Stimulated activated memory B cell treated with anti-CD40 and anti-IgM and Interleukin-4, amounts not matched to agents 10 μg/mL and 1 μg/mL and 100 μg/mL, for 72 hours (primary cell): ENCODE results near the gene SEC24C.
A peak's percentile ranks its signal among the peaks of the same experiment; 100 is the strongest.
"Not testable (repeated sequence)": the region's sequence is repeated elsewhere in the genome, so short reads cannot be mapped to it uniquely, and the experiment has no call there.

ENCODE experiments used
- ATAC-seq: fragments of 150-1000 bp; cut with Tn5 transposase; 2 replicates; pipeline ENCODE4 v1.10.0; 2021
- H3K27ac Mint-ChIP-seq: one replicate; pipeline ENCODE4 v1.8.0; 2022; ENCODE audit warnings: mild to moderate bottlenecking, mixed read lengths
- H3K27me3 Mint-ChIP-seq: one replicate; pipeline ENCODE4 v1.8.0; 2022; ENCODE audit warnings: mixed read lengths
- H3K36me3 Mint-ChIP-seq: one replicate; pipeline ENCODE4 v1.8.0; 2022; ENCODE audit warnings: mixed read lengths
- H3K4me1 Mint-ChIP-seq: one replicate; pipeline ENCODE4 v1.8.0; 2022; ENCODE audit warnings: mixed read lengths
- H3K4me3 Mint-ChIP-seq: one replicate; pipeline ENCODE4 v1.8.0; 2022; ENCODE audit warnings: mild to moderate bottlenecking, moderate library complexity, mixed read lengths
- H3K9me3 Mint-ChIP-seq: one replicate; pipeline ENCODE4 v1.8.0; 2022; ENCODE audit warnings: mixed read lengths

The SEC24C gene

GRCh38 chr10:73779018-73779417, 34.8 kb downstream of the SEC24C start:
- Mint-ChIP-seq H3K4me3 (no peak overlapping the region), H3K27ac (no peak overlapping the region), H3K27me3 (no peaks in the 10 kb centered on the region), H3K9me3 (no peaks in the 10 kb centered on the region), H3K36me3 (peaks cover 26% of the 10 kb centered on the region), H3K4me1 (peaks cover 52% of the 10 kb centered on the region)
- no peak for ATAC-seq

GRCh38 chr10:73779539-73780197, 35.5 kb downstream of the SEC24C start:
- Mint-ChIP-seq H3K4me1 (peaks cover 45% of the 10 kb centered on the region), H3K4me3 (peak overlapping the region; percentile 32), H3K27ac (peak overlapping the region; percentile 92), H3K27me3 (no peaks in the 10 kb centered on the region), H3K36me3 (peaks cover 19% of the 10 kb centered on the region), H3K9me3 (no peaks in the 10 kb centered on the region)
- no peak for ATAC-seq

DNA sequence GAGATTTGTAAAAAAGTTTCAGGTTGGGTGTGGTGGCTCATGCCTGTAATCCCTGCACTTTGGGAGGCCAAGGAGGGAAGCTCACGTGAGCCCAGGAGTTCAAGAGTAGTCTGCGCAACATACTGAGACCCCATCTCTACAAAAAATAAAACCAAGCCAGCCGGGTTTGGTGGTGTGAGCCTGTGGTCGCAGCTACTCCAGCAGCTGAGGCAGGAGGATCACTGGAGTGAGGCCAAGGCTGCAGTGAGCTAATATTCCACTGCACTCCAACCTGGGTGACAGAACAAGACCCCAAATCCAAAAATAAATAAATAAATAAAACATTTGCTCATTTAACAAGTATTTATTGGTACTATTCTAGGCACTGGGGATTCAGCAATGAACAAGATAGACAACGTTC, 36.1 kb downstream of the SEC24C start:
- Mint-ChIP-seq H3K27ac (peak overlapping the region; percentile 92), H3K4me3 (peak overlapping the region; percentile 95), H3K9me3 (no peaks in the 10 kb centered on the region), H3K36me3 (peaks cover 16% of the 10 kb centered on the region), H3K4me1 (peaks cover 44% of the 10 kb centered on the region), H3K27me3 (no peaks in the 10 kb centered on the region)
- no peak for ATAC-seq

DNA sequence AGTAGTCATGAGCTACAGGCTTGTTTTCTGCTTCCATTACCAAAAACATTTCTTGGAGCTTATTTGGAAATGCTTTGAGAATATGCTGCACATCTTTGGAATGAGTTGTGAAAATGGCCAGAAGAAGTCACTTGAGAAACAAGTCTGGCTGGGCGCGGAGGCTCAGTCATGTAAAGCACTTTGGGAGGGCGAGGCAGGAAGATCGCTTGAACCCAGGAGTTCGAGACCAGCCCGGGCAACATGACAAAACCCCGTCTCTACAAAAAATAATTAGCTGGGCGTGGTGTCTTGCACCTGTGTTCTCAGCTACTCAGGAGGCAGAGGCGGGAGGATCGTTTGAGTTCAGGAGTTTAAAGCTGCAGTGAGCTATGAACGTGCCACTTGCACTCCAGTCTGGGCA, 36.8 kb downstream of the SEC24C start:
- no peak for ATAC-seq
- no peaks in the 10 kb centered on the region for H3K27me3 Mint-ChIP-seq
- H3K4me1 Mint-ChIP-seq, result peaks cover 43% of the 10 kb centered on the region
- H3K27ac Mint-ChIP-seq, result peak overlapping the region; percentile 92
- peak overlapping the region; percentile 95 for H3K4me3 Mint-ChIP-seq
- H3K9me3 Mint-ChIP-seq, result no peaks in the 10 kb centered on the region
- H3K36me3 Mint-ChIP-seq, result peaks cover 13% of the 10 kb centered on the region

DNA sequence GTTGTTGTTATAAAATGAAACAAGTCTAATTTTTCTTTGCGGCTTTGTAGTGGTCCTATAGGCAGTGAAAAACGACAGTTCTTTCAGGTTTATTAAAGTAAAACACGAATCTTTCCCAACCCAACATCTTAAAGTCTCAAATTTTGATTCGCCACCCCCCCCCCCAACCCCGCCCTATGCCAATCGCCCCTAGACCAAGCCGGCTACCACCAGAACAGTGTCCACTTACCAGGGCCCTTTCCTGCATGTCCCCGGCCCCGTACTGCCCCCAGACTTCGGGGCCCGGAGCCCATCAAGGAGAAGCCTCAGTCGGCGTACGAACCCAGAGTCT, 37.3 kb downstream of the SEC24C start:
- H3K4me3 Mint-ChIP-seq, result peak overlapping the region; percentile 95
- no peaks in the 10 kb centered on the region for H3K27me3 Mint-ChIP-seq
- H3K36me3 Mint-ChIP-seq, result peaks cover 13% of the 10 kb centered on the region
- ATAC-seq, result peak; percentile 2
- peak overlapping the region; percentile 92 for H3K27ac Mint-ChIP-seq
- H3K4me1 Mint-ChIP-seq, result peaks cover 48% of the 10 kb centered on the region
- H3K9me3 Mint-ChIP-seq, result no peaks in the 10 kb centered on the region

DNA sequence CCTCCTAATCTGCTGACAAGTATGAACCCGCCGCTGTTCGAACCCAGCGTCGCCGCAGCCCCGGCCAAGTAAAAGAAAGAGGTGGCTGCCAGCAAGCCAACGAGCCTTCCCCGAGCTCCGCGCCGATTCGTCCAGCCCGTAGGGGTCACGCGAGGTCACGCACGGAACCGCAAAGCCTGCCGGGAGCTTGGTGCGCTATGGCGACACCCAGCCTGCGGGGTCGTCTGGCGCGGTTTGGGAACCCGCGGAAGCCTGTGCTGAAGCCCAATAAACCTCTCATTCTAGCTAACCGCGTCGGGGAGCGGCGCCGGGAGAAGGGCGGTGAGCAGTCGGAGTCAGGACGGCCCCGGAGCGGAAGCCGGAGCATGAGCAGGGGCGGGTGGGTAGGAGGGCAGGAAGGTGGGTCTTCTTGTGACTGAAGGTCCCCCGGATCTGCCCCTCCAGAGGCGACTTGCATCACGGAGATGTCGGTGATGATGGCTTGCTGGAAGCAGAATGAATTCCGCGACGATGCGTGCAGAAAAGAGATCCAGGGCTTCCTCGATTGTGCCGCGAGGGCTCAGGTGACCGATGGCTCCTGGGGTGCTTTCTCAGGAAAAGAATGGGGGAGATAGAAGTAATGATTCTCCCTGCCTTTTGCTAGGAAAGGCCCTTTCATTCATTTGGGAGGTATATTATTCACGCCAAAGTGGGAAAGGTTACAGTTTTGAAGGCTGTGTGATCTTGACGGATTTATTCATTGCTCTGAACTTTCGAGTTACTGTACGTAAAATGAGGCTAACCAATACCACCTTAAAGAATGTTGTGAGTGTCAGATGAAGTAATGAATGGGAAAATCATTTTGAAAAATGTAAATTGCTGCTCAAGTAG, 37.9 kb downstream of the SEC24C start, which contains the start of gene CHCHD1:
Gene CHCHD1, plus strand, starts transcription at position 170 of the 870 bp plus-strand sequence. Its CDS starts 28 bp downstream, at position 198.
- Mint-ChIP-seq H3K4me1 (peaks cover 51% of the 10 kb centered on the region), H3K4me3 (peak within 1 kb of the TSS; percentile 95), H3K27me3 (no peaks in the 10 kb centered on the region), H3K27ac (peak within 1 kb of the TSS; percentile 92), H3K36me3 (peaks cover 13% of the 10 kb centered on the region), H3K9me3 (no peaks in the 10 kb centered on the region)
- peak; percentile 83 for ATAC-seq

DNA sequence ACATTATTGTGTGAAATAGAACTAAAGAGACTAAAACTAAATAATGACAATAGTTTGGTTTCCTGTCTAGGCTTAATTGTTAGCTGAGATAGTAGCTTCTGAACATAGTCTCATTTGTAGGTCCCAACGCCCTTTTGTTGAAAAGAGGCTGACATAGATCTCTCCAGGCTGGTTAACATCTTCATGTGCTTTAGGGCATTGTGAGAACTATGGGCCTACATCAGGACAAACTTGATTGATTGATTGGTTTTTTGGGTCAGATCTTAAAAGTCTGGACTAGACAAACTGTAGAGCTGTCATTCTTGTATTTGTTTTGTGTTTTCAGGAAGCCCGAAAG, 38.5 kb downstream of the SEC24C start:
- peaks cover 13% of the 10 kb centered on the region for H3K36me3 Mint-ChIP-seq

DNA sequence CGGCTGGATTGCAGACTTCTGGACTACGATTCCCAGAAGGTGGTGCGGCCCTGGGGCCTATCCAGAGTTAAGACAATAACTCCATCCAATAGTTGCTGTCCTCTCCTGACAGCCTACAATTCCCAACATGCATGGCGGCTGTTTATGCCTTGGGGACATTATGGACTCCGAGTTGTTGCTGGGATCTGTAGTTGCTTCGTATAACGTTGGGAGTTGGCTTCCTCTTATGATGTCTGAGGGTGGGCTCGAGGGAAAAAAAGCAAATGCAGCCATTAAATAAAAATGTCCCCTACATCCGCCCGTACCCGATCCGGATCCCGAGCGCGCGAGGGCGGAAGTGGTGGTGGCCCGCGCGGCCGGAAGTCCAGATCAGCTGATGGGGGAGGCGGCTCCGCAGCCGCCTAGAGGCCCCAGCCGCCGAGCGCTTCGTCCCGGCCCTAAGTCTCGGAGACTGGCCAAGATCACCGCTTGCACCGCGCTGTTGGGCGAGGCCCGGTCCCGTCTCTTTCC, 41.1 kb downstream of the SEC24C start, which contains the start of gene ZSWIM8:
Gene ZSWIM8, plus strand, starts transcription at position 396 of the 510 bp plus-strand sequence. CDS start 273 bp downstream, outside the sequence.
- peak within 1 kb of the TSS; percentile 96 for H3K27ac Mint-ChIP-seq
- ATAC-seq, result peak; percentile 93
- no peaks in the 10 kb centered on the region for H3K9me3 Mint-ChIP-seq
- H3K27me3 Mint-ChIP-seq, result no peaks in the 10 kb centered on the region
- peaks cover 18% of the 10 kb centered on the region for H3K36me3 Mint-ChIP-seq
- peak within 1 kb of the TSS; percentile 94 for H3K4me3 Mint-ChIP-seq
- peaks cover 65% of the 10 kb centered on the region for H3K4me1 Mint-ChIP-seq

More for the DNA sequence above, 38.5 kb downstream of the SEC24C start:
- Mint-ChIP-seq H3K27ac (peak overlapping the region; percentile 92), H3K4me3 (peak overlapping the region; percentile 95), H3K27me3 (no peaks in the 10 kb centered on the region), H3K9me3 (no peaks in the 10 kb centered on the region), H3K4me1 (peaks cover 56% of the 10 kb centered on the region)
- ATAC-seq, result no peak

GRCh38 chr10:73785721-73786511, 41.7 kb downstream of the SEC24C start:
- Mint-ChIP-seq H3K27me3 (no peaks in the 10 kb centered on the region), H3K4me3 (peak overlapping the region; percentile 94), H3K27ac (peak overlapping the region; percentile 96), H3K9me3 (no peaks in the 10 kb centered on the region), H3K4me1 (peaks cover 58% of the 10 kb centered on the region), H3K36me3 (peaks cover 23% of the 10 kb centered on the region)
- ATAC-seq, result peak; percentile 56

GRCh38 chr10:73786512-73786885, 42.3 kb downstream of the SEC24C start:
- Mint-ChIP-seq H3K27me3 (no peaks in the 10 kb centered on the region), H3K9me3 (no peaks in the 10 kb centered on the region), H3K27ac (peak overlapping the region; percentile 96), H3K36me3 (peaks cover 29% of the 10 kb centered on the region), H3K4me1 (peaks cover 55% of the 10 kb centered on the region), H3K4me3 (peak overlapping the region; percentile 94)
- ATAC-seq, result no peak

DNA sequence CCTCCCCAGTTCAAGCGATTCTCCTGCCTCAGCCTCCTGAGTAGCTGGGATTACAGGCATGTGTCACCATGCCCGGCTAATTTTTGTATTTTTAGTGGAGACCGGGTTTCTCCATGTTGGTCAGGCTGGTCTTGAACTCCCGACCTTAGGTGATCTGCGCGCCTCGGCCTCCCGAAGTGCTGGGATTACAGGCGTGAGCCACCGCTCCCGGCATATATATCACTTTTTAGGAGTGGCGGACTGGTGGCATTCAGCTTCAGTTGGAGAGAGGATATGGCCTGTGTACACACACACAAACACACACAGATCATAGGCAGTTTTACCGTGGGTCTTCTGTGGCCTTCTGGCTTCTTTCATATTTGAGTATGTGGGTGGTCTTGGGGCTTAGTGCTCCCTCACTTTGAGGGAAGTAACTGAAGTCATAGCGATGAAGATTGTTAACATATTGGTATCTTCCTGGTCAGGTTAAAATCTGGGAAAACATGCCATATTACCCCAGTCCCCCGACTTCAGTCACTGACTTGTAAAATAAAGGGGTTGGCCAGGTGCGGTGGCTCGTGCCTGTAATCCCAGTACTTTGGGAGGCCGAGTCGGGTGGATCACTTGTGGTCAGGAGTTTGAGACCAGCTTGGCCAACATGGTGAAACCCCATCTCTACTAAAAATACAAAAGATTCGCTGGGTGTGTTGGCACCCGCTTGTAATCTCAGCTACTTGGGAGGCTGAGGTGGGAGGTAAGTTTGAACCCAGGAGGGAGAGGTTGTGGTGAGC, 43.0 kb downstream of the SEC24C start:
- H3K4me3 Mint-ChIP-seq, result peak overlapping the region; percentile 9
- not testable (repeated sequence) for H3K27ac Mint-ChIP-seq, H3K9me3 Mint-ChIP-seq, ATAC-seq, H3K27me3 Mint-ChIP-seq
- peaks cover 49% of the 10 kb centered on the region for H3K4me1 Mint-ChIP-seq
- H3K36me3 Mint-ChIP-seq, result peaks cover 28% of the 10 kb centered on the region

GRCh38 chr10:73788864-73789658, 44.9 kb downstream of the SEC24C start:
- H3K9me3 Mint-ChIP-seq, result no peaks in the 10 kb centered on the region
- peaks cover 36% of the 10 kb centered on the region for H3K4me1 Mint-ChIP-seq
- no peak overlapping the region for H3K4me3 Mint-ChIP-seq
- no peak overlapping the region for H3K27ac Mint-ChIP-seq
- ATAC-seq, result no peak
- H3K36me3 Mint-ChIP-seq, result peaks cover 47% of the 10 kb centered on the region
- no peaks in the 10 kb centered on the region for H3K27me3 Mint-ChIP-seq

- H3K36me3 Mint-ChIP-seq, result peaks cover 53% of the 10 kb centered on the region
- no peaks in the 10 kb centered on the region for H3K9me3 Mint-ChIP-seq
- H3K27ac Mint-ChIP-seq, result no peak overlapping the region
- no peak for ATAC-seq
- no peak overlapping the region for H3K4me3 Mint-ChIP-seq
- H3K4me1 Mint-ChIP-seq, result peaks cover 36% of the 10 kb centered on the region
- no peaks in the 10 kb centered on the region for H3K27me3 Mint-ChIP-seq
These were observed 45.5 kb downstream of the SEC24C start for GRCh38 chr10:73789659-73790055.
